Activated CD4-positive, alpha-beta T cell treated with anti-CD3 and anti-CD28 coated beads, Interleukin-2, Interleukin-6, amounts not matched to agents 100 ng/mL and 50 ng/mL, durations not matched to agents 16 hours and 8 hours (primary cell): ENCODE measurements around the gene TC2N.
"Not testable (repeated sequence)": the region's sequence is repeated elsewhere in the genome, so short reads cannot be mapped to it uniquely, and the experiment has no call there.

Experiments
- DNase-seq: peaks from one replicate; pipeline ENCODE4 v3.0.0-alpha.2; 2020

Gene TC2N

DNA sequence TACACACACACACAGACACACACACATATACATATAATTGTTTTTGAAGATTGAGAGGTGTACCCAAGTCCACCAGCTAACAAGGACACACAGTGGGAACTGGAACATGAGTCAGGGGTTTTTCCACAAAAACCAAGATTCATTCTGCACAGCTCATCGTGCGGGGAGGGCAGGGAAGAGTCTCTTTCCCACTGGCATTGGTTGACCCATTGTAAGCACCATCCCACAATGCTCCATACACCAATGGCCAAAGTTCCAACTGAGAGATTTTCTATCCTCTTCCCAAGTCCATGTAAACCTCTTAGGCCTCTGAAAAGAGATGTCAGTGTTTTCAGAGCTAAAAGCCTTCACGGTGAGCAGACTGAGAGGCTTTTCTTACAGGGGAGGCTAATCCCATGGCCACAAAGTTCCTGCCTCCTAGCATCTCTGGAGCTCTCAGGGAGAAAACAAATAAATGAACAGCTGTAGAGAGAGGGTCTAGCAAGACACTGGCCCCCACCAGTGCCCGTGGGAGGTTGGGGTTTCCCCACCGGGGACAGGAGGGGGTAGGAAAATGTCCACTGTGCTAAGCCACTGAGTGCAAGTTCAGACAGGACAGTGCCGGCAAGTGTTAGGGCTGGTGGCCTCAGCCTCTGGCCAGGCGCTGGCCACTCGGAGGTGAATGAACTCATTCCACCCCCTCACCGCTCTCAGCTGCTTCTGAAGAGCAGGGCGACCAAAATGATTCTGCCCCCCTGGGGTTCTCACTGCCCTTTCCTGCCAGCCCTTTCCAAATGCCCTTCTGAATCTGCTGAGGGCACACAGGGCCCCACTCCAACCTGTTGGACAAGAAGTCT lies 21.5 kb upstream of the TC2N start:
- DNase-seq = no peak

DNA sequence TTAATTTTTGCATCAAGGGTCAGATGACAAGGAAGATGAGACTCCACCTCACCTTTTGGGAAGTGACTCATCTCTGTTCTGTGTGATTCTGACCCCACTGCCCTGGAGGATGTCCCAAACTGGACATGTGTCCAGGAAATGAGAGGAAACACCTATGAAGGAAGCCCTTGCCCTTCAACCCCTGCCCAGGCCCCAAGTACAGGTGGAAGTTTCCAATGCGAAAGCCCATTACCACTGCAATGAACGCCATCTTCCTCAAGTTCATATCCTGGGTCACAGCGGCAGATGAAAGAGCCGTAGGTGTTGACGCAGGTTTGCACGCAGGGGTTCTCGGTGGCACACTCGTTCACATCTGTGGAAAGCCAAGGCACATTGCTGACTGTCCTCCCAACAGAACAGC lies 19.6 kb upstream of the TC2N start:
- DNase-seq = no peak

- DNase-seq = no peak
Measured at GRCh38 chr14:91885839-91886238, 18.5 kb upstream of the TC2N start.

DNA sequence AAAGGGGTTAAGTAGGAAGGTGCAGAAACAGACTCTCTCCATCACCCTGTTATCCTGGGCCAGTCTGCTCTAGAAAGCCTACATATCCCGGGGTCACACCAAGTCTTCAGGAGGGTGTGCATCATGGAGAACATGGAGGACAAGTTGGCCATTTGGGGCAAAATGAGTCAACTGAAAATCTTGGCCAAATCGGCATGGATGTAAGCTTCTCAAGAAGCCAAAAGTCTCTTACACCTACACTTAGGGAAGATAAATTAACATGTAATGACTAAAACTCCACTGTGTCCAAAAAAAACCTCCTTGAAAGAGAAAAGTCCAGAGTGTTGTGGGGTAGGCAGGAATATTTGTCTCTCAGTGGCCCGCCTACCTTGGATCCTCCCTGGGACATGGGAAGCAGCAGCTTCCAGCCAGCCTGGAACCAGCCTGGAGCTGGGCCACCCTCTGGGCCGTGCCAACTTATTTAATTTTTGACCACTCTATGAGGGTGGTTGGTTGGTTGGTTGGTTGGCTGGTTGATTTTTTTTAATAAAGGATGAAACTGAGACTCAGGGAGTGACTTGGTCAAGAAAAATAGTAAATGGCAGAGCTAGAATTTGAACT lies 17.9 kb upstream of the TC2N start:
- no peak for DNase-seq

- no peak for DNase-seq
Measured at GRCh38 chr14:91884664-91885063, 17.3 kb upstream of the TC2N start.

DNA sequence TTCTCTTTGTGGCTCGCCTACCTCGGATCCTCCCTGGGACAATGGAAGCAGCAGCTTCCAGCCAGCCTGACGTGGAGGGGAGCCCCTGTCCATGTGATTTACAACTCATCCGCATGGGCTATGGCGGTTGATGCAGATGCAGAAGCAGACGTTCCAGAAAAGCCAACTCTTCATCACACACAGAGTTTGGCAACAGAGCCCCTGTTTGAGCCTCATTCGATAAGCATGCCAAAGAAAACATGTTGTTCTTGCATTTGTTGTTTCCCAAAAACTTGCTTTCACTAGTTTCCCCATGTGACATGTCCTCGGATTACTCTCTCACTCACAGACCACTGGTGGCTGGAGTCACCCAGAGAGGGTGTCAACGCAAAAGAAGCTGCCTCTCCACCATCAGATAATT lies 16.4 kb upstream of the TC2N start:
- DNase-seq = no peak

GRCh38 chr14:91882776-91883175 lies 15.4 kb upstream of the TC2N start:
- no peak for DNase-seq

GRCh38 chr14:91882369-91882768 lies 15.0 kb upstream of the TC2N start:
- no peak for DNase-seq

- no peak for DNase-seq
Measured at GRCh38 chr14:91879196-91879595, 11.9 kb upstream of the TC2N start.

GRCh38 chr14:91878274-91878673 lies 10.9 kb upstream of the TC2N start:
- no peak for DNase-seq

- DNase-seq = no peak
Measured at GRCh38 chr14:91877376-91877915, 10.1 kb upstream of the TC2N start.

DNA sequence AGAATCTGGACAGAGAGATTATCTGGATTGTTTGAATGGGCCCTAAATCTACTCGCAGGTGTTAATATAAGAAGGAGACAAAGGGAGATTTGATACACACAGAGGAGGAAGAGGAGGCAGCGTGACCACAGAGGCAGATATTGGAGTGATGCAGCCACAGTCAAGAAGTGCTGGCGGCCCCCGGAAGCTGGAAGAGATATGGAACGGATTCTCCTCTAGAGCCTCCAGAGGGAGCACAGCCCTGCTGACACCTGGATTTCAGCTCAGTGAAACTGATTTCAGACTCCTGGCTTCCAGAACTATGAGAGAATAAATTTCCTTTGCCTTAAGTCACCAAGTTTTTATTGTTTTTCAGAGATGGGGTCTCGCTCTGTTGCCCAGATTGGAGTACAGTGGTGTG lies 9.2 kb upstream of the TC2N start:
- DNase-seq = no peak

DNA sequence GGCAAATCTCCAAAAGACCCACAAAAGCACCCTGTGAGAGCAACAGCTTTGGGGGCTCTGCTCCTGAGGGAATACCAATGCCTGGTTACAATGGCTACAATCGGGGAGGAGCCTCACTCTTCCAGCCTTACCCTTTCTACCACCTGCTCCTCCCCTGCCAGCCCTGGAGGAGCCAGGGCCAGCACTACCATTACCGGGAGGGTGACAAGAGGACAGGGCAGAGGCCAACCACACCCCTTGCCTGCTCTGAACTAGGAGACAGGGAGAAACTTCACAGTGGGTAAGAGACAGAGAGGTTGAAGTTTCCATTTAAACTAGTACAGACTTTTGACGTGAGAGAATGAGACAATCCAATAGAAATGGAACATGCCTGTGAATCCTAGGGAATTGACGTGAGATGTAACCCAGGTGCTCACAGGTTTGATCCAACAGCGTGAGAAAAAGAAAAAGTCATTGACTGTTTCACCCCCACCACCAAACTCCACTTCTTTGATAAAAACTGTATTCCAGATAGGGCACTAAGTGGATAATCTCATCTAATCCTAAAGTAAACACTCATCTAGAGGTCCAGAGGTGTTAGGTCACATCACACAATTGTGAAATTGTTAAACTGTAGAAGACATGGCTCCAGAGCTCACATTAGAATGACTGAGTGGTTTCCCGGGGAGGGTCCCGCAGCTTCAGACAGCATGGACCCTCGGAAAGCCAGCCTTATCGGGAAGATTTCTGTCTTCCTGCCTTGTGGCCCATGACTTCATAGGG lies 8.4 kb upstream of the TC2N start:
- DNase-seq = no peak

DNA sequence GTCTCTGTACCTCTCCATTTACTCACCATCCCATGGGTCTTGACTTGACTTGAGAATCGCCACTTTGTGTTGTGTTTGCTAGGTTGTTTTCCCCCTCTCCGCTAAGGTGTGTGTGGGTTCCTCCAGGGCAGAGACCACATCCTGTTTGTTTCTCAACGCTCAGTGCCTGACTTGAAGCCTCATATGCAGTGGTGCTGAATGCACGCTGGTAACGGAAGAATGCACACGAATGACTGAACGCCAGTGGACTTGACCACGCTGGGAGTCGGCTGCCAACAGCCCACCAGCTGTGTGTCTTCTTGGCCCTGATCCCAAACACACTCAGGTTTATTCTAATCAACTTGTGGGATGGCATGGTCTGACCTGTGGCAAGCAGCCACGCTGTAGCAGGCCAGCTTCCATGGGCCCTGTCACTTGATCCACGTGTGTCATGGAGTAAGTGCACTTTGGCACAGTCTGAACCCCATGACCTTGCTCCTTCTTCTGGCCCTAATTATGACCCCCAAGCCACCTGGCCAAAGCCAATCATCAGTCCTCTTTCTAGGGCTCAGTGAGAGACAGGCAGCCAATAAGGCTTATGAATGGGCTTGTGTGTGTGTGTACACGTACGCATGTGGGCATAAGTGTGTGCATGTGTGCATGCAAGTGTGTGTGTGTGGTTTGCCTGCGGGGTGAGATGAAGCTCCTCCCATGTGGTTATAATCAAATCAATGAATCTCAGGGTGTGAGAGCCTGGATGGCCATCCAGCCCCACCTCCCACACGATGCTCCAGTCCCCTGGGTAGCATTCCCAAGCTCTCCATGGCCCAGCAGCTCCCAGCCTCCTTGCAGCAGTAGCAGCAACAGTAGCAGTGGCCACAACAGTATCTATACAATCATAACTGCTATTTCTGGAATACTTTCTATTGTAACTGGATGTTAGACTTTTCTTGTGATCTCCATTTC lies 6.4 kb upstream of the TC2N start:
- DNase-seq = peak; percentile 91

DNA sequence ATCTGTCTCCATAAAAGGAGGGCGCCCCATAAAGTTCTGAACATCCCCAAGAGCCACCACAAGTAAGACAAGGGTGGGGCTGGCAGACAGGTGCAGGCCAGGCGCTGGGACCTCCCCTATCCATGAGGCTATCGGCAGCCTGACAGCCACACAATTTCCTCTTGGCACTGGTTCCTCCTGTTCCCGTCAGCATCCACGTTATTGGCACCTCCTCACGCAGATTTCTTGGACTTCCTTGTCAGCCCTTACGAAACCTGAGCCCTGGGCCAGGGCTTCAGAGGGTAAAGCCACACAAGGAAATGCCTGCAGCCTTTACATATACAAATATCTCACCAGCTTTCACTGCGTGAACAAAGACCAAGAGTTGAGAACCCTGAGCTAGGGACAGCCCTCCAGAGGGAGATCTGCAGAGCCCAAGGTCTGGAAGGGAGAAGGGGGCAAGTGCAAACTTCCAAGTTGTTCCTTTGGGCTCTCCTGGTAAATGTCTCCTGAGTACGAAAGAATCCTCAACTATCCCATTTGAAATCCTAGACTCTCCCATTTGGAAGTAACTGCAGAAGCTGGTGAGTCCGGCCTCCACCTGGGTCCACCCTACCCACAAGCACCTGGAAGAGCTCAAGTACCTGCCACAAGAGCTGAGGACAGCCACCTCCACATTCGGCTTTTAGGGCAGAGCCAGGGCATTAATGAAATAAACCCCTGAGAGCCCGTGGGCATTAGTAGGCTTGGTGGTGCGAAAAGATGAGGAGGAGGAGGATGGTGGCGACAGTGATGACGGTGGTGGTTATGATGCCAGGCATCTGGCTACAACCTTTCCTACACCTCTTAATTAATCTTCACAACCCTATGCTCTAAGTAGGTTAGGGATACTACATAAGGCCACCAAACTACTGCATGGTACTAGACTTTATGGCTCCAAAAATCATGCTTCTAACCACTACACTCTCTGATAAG lies 5.5 kb upstream of the TC2N start:
- DNase-seq = peak; percentile 40

- DNase-seq = peak; percentile 75
Measured at GRCh38 chr14:91872011-91872501, 4.7 kb upstream of the TC2N start.

GRCh38 chr14:91871401-91871800 lies 4.1 kb upstream of the TC2N start:
- not testable (repeated sequence) for DNase-seq

GRCh38 chr14:91870890-91871289 lies 3.6 kb upstream of the TC2N start:
- DNase-seq = no peak

DNA sequence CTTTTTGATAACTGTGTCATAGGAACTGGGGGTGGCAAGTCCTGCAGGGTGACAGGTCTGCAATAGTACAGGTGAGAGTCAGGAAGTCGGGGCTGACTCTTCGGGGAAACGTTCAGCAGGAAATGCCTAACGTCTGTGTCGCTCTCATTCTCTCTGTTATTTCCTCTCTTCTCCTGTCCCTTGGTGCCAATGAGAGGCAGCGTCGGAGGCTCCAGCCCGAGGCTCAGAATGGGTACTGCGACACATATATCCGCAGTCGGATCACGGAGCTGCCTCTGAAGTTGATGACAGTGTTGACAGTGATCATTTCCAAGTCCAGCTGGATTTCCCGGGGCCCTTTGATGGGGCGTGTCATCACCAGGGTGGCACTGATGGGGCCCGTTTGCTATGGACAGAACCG lies 2.7 kb upstream of the TC2N start:
- peak; percentile 78 for DNase-seq

GRCh38 chr14:91869556-91869955 lies 2.2 kb upstream of the TC2N start:
- no peak for DNase-seq
